Measurements from ENCODE around the gene NCKAP5. TPM values are rescaled to one million over a fixed set of nuclear protein-coding genes. Genes with fewer than 3 reads are reported as not detected.

Gene NCKAP5
- total and polyA plus RNA-seq, 2 of the 8 experiments (the other 6 are each of a cell fraction or from before 2014, with no cell fraction given), result 0.27 to 0.86 TPM

DNA sequence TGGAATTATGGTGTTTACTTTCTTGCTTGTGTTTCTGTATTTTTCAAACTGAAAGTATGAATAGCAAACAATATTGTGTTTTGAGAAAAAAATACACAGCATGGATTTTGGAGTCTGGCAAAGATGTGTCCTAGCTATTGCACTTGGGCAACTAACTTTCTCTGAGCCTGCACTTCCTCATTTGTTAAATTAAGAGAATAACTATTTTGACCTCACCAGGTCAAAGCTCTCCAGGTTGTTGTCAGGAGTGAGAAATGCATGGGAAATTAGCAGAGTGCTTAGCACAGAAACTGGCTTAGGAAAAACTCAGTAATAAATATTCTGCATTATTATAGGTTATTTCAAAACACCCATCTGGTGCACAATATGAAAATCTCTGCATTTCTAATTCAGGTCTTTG is 926.4 kb downstream of the NCKAP5 start (continued):
- TF ChIP-seq, protein P1, sequence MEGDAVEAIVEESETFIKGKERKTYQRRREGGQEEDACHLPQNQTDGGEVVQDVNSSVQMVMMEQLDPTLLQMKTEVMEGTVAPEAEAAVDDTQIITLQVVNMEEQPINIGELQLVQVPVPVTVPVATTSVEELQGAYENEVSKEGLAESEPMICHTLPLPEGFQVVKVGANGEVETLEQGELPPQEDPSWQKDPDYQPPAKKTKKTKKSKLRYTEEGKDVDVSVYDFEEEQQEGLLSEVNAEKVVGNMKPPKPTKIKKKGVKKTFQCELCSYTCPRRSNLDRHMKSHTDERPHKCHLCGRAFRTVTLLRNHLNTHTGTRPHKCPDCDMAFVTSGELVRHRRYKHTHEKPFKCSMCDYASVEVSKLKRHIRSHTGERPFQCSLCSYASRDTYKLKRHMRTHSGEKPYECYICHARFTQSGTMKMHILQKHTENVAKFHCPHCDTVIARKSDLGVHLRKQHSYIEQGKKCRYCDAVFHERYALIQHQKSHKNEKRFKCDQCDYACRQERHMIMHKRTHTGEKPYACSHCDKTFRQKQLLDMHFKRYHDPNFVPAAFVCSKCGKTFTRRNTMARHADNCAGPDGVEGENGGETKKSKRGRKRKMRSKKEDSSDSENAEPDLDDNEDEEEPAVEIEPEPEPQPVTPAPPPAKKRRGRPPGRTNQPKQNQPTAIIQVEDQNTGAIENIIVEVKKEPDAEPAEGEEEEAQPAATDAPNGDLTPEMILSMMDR (IDR thresholded peaks at IDR 0.05; ENCODE audit: control extremely low read depth in 1 of 3, insufficient read depth in 1 of 3, low read depth in 1 of 3, low read length in 3 of 3), result no peak
- TF ChIP-seq BCL11A (IDR thresholded peaks at IDR 0.05; ENCODE audit: low read depth in 2 of 2, low read length in 2 of 2) (no peak), JUND (IDR thresholded peaks at IDR 0.05; ENCODE audit: low read length) (no peak), NRF1 (IDR thresholded peaks at IDR 0.05; ENCODE audit: low read depth, low read length) (no peak), HDAC6 (IDR thresholded peaks at IDR 0.05; ENCODE audit: low read depth, low read length) (no peak), RBBP5 (IDR thresholded peaks at IDR 0.05; ENCODE audit: borderline replicate concordance, low read depth, low read length) (no peak), KDM5A (IDR thresholded peaks at IDR 0.05; ENCODE audit: low read length) (no peak), CBX5 (IDR thresholded peaks at IDR 0.05; ENCODE audit: low read depth, low read length) (no peak), TCF12 (IDR thresholded peaks at IDR 0.05; ENCODE audit: low read depth, low read length) (no peak)
